GM21526 (cell line): Measurements from ENCODE around the gene NT5DC1.

Source experiments
- ATAC-seq: cut with Tn5 transposase; IDR thresholded peaks from one replicate; pipeline ENCODE4 v1.9.1; 2021; ENCODE audit warnings: moderate library complexity; ENCODE audit not compliant: unreplicated experiment, low FRiP score

The NT5DC1 gene

DNA sequence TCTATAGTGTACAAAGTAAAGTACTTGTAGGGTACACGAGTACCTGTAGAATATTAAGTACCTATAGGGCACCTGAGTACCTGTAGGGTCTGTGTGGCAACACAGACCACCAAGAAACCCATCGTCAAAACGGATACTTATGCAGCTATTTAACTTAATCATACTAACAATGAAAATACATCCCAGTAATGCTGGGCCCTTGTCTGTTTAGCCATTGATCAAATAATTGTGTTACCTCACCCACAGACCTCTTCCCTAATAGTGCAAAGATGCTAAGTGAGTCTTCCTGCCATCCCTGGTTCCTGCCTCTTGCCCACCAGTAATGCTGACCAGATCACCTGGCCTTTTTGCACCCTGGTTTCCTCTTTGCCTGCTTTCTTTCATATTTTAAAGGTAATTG is 32.8 kb downstream of the NT5DC1 start:
- ATAC-seq: no peak

DNA sequence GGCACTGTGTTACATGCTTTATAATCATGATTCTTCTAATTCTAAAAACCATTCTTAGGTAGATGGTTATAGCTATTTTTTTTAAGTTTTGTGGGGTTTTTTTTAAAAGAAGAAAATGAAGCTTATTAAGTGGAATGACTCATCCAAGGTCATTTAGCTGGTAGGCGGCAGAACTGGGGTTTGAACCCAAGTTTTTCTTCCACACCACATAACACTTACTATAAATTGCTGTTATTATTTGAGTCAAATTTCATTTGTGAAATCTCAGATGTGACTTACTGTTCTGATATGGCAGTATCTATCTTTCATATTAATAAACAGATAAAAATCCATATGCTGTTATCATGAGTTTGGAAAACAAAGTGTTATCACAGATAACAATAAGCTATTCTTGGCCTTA is 35.7 kb downstream of the NT5DC1 start:
- ATAC-seq: no peak

- no peak for ATAC-seq
These were observed 36.3 kb downstream of the NT5DC1 start for GRCh38 chr6:116136933-116137340.

GRCh38 chr6:116139917-116140316 is 39.3 kb downstream of the NT5DC1 start:
- no peak for ATAC-seq

DNA sequence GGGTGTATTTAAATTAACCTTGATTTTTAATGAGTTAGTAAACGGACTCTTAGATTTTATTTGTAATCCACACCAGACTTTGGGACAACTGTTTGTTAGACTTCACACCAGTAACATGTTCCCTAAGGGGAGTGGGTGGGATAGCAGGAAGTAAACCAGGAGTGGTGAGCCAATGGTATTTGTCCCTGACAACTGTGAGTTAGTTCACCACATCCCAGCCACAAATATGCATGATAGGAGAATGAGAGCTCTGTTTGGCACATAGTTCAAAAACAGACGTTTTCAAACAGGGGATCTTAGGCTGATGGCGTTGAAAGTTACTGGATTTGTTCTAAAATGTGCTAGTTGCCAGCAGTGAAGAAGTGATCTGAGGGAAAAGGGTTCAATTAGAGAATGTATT is 44.0 kb downstream of the NT5DC1 start:
- ATAC-seq: no peak

- no peak for ATAC-seq
These were observed 45.4 kb downstream of the NT5DC1 start for GRCh38 chr6:116145803-116146675.

- ATAC-seq: no peak
These were observed 52.0 kb downstream of the NT5DC1 start for GRCh38 chr6:116152620-116153019.

DNA sequence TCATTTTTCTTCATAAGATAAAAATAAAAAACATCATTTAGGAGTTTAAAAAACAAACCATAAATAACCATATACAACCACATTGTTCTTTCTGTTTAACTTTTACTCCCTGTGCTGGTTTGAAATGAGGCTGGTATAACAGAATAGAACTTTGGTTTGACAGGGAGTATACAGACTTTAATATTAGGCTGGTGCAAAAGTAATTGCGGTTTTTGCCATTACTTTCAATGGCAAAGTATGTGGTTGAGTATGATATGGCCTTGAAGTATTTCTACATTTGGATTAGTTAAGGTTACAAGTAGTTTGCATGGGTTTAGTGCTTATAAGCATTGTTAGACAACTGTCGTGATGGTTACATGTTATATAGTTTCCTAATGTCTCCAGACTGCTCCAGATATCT is 54.2 kb downstream of the NT5DC1 start:
- ATAC-seq: no peak

DNA sequence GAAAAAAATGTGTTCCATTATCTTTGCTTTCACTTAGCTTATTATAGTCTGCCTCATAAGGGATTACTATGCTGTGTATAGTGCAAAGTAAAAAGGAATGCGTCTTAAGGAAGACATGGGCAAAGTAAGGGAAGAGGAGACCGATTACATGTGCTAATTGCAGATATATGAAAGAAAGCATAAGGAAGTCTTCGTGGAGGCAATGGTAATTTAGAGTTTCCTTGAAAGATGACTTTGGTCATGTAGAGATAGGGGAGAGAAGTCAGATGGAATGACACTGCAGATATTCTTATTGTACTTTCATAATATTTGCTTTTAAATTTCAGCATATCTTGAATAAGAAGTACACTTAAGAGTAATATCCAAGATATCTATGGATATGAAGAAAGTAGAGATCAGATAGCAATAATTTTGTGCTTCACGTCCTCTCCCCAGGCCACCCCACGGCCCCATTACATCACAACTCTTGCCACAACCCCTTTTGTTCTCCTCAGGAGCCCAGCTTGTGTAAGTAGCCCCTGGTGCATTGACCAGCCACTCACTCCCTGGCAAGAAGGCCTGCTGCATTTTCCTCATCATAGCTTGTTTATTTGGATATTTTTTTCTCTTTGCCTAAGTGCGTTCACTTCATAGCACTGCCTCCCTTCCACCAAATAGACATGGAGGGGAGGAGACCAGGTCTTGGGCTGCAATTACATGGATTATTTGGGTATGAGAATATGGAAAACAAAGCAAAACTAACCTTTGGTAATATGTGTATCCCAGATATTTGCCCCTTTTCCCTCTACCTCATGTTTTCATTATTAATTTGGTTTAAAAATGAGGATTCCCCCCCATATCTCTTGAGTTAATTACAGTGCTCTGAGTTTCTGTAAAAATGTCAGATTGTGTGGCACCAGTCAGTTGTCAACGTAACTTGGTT is 56.0 kb downstream of the NT5DC1 start:
- no peak for ATAC-seq

DNA sequence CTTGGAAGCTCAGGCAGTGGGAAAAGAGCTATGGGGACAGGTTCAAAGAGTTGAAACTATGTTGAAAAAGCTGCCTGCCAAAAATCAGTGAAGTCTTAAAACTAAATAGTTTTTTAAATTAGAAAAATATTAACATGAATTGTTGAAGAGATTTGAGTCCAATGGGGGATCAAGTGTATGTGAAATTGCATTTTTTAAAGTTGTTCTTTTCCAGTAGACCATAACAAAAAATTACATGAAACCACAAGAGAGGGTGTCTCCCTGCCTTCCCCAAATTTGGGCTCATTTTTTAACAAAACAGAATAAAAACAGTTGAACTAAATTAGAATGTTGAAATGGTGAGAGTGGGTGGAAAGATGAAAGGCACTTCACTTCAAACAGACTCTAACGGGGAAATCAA is 56.7 kb downstream of the NT5DC1 start:
- ATAC-seq: no peak

GRCh38 chr6:116158641-116159040 is 58.0 kb downstream of the NT5DC1 start:
- ATAC-seq: no peak

DNA sequence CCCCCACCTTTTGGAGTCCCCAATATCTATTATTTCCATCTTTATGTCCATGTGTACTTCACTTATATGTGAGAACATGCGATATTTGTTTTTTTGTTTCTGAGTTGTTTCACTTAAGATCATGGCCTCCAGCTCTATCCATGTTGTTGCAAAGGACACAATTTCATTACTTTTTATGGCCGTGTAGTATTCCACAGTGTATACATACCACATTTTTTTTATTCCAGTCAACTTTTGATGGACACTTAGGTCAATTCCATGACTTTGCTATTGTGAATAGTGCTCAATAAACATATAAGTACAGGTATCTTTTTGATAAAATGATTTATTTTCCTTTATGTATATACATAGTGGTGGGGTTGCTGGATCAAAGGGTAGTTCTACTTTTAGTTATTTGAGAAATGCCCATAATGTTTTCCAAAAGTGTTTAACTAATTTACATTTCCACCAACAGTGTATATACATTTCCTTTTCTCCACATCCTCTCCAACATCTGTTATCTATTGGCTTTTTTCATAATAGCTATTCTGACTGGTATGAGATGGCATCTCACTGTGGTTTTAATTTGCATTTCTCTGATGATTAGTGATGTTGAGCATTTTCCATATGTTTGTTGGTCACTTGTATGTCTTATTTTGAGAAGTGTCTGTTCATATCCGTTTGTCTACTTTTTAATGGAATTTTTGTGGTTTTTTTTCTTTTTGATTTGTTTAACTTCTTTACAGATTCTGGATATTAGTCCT is 59.3 kb downstream of the NT5DC1 start:
- ATAC-seq: no peak

GRCh38 chr6:116165596-116165995 is 64.9 kb downstream of the NT5DC1 start:
- no peak for ATAC-seq

- ATAC-seq: no peak
These were observed 65.7 kb downstream of the NT5DC1 start for GRCh38 chr6:116166369-116166768.

DNA sequence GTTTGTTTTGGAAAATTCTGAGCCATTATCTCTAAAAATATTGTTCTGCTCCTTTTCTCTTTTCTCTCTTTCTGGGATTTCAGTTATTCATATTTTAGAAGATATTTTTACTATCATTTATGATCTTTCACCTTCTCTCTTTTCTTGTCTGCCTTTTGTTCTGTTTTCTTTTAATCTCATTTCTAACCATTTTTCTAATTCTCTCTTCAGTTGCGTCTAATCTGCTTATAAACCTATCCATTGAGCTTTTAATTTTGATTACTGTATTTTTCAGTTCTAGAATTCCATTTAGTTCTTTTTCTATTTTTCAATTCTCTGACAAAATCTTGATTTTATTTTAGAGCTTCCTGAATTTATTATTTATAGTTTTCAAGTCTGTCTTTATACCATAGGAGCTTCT is 67.5 kb downstream of the NT5DC1 start:
- ATAC-seq: no peak

- no peak for ATAC-seq
These were observed 69.2 kb downstream of the NT5DC1 start for GRCh38 chr6:116169880-116170279.

DNA sequence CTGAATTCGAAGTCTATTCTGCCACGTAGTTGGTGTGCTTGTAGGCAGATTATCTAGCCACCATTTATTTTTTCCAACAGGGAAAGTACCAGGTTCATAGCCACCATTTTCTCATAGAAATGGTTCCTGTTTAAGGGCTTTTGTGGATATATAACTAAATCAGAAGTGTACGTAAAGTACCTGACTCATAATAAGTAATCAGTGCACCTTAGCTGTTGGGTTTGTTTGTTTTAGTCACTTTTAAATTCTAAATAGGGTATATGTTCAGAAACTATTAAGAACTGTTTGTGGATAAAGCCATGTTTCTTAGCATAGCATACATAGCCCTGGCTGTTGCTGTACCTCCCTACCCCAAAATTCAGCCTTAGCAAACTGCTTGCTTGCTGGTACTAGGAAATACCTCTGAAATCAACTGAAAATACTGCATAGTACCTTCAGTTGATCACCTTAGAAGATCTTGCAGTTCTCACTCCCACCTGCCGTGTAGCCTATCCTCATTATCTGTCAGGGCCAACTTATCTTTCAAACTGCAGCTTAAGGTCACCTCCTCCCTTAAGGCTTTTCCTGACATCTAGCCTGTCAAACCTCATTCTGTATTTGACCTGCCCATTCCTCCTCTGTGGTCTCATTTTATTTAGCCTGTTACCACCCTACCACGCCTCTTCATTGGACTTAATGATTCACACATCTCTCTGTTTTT is 69.9 kb downstream of the NT5DC1 start:
- no peak for ATAC-seq

DNA sequence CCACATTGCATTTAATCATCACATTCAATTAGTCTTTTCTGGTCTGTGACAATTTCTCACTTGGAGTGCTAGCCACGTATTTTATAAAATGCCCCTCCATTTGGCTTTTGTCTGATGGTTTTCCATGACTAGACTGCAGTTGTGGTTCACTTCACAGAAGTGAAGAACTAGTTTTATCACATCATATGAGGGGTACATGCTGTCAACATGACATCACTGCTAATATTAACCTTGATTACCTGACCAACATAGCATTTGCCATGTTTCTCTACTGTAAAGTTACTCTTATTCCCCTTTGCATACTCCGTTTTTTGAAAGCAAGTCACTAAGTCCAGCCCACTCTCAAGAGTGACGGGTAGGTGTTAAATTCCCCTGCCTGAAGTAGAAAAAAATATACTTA is 73.3 kb downstream of the NT5DC1 start:
- ATAC-seq: no peak

DNA sequence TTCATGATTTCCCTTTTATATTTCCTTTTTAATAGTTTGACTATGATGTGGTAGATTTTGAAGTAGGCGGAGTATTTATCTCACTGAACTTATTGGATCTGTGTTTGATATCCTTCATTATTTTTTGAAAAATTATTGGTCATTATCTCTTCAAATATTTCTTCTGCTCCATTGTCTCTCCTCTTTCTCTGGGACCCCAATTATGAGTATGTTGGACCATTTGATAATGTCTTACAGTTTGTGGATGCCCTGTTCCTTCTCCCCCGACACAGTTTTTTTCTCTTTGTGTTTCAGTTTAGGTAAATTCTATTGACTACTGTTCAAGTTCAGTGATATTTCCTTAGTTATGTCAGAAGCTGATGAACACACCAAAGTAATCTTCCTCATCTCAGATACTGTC is 74.7 kb downstream of the NT5DC1 start:
- no peak for ATAC-seq

DNA sequence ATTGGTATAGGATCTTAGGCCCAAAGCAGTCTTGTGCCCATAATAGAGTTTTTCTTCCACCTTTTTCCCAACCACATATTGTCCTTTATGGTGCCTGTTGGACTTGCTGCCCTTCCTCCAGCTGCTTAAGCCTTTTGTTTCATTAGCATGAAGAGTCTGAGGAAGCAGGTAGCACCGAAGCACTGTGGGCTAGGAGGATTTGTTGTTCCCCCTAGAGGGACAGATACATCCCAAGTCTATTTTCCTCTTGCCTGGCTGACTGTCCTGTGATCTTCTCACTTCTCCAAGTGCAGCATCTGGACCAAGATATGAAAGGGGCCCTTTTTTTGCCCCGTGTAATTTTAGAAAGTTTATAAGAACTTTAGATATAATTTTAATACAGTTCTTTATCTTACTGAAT is 75.9 kb downstream of the NT5DC1 start:
- ATAC-seq: no peak
